GM19239 (cell line): Measurements from ENCODE around the gene MBP.

Source experiments
- DNase-seq: peaks from one replicate; pipeline ENCODE4 v3.0.0; 2011; ENCODE audit warnings: low spot score; ENCODE audit not compliant: insufficient read length
- FAIRE-seq: peaks from 2 replicates; lab custom pipeline; 2011; peaks lifted over from hg19 to GRCh38; lab: Jason Lieb, UNC

MBP gene

DNA sequence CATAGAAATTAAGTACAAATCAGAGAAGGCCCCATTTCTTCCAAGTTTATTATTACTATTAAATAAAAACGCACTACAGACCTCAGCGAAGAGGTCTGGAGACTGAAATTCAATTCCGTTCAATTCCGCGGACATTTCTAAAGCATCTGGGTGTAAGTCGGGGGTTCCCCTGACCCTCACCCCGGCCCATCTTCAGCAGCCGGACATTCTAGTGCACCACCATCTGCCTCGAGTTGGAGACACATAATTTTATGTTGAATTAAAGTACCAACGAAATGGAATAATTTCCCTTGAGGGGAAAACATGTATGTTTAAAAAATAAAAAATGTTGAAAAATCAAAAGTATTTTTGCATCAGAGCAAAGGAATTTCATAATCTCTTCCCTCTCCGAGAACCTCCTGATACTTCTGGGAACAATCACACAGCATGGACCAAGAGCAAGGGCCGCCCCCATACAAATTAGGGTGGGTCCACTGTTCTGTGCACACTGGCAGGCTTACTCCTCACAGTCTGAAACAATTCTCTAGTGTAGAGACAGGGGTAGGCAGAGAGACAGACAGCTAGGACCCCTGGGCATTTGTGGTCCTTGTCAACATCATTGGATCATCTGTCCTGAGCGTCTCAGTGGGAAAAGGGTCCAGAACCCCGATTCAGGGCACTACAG is 29.3 kb downstream of the MBP start:
- no peak for FAIRE-seq

DNA sequence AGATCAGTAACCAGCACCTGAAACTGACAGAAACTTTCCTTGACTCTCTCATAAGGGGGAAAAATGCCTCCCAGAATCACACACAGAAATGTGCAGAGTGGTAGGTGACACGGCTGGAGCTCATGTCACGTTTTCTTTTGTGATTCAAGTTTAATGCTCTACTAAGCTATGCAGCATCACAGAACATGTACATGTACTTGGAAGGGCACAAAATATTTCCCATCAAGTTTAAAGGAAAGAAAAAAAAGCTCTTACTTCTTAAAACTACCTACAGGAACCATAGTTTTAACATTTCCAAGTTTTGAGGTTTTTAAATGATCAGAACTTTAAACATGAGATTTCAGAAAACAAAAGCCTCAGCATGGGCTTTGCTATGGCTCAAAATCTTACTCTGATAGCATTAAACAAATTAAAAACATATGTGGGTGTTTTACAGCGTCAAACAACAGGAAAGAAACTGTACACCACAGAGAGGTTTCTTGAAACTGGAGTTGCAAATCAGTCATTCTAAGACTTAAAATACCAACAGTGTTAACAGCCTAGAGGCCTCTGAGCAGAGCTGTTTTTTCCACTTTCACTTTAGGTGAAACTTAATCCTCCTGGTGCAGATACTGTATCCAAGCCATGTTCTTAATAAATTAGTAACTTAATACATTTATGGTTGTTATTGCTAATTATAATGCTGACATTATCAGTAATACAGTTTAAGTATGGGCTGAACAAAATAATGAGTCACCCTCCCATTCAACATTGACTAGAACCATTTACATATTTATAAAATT is 30.1 kb downstream of the MBP start:
- peak; percentile 98 for FAIRE-seq
- peak; percentile 57 for DNase-seq

More for the DNA sequence above, 29.3 kb downstream of the MBP start:
- no peak for DNase-seq

DNA sequence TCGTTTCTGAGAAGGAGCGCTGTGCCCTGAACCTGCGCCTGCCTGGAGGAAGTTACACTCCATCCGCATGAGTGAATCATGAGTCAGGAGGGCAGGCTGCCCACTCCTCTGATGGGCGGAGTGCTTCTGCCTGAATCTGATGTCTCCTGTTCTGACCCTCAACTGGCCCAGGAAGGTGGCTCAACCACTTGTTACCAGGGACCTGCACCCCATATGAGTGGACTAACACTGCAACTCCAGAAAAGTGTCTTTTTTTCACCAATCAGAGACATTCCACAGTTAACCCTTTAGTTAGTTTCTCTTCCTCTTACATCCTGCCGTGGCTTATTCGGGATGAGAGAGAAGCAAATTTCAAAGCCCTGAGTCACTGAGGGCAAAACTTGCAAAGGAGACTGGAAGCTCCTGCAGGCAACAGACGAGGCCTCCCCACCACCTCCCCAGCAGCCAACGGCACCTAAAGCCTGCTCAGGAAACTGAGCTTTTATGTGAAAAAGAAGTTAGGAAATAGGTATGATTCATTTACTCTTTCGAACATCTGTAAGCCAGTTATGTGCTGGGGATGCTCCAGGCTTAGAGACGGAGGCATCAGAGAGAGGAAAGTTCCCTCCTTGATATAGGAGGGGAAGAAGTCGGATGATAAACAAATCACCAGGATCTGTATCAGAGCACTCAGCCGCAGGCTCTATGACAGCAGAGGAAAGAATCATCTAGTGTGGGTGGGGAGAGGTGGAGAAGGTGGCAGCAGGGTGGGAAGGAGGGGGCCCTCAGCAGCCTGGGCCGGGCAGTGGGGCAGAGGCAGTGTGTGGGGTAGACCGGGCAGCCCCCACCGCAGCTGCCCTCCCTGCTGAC is 30.9 kb downstream of the MBP start:
- DNase-seq (no peak), FAIRE-seq (no peak)

DNA sequence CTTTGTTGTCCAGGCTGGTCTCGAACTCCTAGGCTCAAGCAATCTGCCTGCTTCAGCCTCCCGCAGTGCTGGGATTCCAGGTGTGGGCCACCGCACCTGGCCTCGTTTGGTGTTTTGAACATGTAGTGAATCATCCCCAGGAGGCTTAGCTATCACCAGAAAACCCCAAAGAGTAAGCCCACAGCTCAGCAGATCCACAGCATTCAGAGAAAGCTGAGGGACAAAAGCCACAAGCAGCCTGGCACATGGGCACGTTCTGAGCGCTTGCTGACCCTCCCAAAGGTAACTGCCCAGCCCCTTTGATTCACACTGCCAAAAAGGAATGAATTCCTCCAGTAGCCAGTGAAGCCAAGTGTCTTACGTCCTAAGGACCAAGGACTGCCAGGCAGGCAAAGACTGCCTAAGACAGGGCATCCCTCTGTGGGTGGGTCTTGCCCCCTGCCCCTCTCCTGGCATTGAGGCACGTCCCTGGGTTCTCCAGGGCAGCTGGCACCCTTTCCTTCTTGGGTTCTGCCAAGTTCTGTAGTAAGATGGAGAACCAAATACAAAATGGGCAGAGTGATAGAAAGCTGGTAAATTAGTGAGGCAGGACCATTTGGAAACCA is 31.7 kb downstream of the MBP start:
- no peak for DNase-seq
- FAIRE-seq, result peak; percentile 72

DNA sequence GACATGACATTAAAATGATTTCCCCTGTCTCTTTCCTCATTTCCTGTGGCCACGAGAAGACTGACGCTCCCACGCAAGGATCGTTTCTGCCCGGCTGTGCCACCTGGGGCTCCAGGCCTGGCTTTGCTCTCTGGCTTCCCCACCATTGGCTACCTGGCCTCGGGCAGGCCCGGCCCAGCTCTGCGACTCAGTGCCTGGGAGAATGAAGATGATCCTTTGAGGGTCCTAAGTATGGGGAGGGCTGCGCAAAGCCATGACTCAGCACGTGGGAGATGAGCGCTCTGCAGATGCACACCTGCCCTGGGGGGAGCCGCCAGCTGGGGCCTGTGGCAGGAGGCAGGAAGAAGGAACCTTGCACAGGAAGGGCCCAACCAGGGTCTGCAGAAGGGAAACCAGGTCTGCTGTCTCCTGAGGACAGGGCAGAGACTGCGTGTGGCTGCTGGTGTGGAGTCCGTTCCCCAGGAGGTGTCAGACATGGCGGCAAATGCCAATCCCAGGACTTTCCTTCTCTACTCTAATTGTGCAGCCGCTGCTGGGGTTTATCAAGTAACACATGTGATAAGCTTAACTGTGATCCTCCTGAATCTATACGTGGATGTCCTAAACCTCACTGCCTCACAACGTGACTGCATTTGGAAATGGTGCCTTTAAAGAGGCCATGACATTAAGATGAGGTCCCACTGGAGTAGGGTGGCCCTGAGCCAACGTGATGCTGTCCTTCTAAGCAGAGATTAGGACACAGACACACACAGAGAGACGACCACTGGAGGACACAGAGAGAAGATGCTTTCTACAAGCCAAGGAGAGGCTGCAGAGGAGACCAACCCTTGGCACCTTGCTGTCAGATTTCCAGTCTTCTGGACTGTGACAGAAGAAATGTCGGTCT is 32.9 kb downstream of the MBP start:
- DNase-seq, result no peak
- FAIRE-seq, result peak; percentile 96

DNA sequence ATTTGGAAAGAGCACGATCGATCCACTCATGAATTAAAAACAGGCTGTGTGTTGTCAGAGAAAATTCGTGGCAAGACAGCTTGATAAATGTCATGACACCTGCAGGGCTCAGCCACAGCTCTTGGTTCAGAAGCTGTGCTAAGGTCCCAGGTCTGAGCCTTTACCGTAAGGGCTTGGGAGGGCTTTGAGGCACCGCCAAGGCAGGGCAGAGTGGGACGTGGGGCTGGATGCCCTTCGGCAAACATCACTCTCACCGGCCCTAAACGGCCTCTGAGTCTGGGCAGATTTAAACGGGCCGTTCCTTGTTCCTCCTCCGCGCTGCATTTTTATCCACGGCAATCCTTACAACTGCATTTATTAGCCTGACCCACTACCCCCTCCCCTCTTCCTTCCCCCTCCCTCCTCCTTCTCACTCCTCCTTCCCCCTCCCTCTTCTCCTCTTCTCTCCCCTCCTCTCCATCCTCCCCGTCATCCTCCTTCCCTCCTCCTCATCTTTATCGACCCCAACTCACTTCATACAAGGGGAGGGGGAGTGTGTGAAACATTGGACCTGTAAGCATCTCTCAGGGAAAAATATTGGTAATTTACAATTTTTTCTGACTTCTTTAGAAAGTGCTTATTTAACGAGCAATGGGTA is 33.9 kb downstream of the MBP start:
- DNase-seq, result no peak

DNA sequence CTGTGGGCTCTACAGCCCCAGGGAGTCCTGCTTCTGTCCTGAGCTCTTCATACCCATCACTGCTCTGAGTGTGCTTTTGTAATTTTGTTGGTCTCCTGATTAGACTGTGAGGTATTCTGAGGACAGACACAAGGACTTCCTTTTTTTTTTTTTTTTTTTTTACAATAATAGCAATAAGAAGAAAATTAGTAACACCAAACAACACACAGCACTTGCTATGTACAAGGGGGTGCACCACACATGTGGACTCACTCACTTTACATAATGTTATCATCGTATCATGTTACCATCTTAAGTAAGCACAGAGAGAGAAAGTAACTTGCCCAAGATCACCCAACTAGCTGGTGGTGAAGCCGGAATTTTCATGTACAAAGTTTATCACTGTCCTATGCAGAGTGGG is 34.6 kb downstream of the MBP start:
- FAIRE-seq, result no peak

More for the DNA sequence above, 33.9 kb downstream of the MBP start:
- FAIRE-seq, result peak; percentile 48

DNA sequence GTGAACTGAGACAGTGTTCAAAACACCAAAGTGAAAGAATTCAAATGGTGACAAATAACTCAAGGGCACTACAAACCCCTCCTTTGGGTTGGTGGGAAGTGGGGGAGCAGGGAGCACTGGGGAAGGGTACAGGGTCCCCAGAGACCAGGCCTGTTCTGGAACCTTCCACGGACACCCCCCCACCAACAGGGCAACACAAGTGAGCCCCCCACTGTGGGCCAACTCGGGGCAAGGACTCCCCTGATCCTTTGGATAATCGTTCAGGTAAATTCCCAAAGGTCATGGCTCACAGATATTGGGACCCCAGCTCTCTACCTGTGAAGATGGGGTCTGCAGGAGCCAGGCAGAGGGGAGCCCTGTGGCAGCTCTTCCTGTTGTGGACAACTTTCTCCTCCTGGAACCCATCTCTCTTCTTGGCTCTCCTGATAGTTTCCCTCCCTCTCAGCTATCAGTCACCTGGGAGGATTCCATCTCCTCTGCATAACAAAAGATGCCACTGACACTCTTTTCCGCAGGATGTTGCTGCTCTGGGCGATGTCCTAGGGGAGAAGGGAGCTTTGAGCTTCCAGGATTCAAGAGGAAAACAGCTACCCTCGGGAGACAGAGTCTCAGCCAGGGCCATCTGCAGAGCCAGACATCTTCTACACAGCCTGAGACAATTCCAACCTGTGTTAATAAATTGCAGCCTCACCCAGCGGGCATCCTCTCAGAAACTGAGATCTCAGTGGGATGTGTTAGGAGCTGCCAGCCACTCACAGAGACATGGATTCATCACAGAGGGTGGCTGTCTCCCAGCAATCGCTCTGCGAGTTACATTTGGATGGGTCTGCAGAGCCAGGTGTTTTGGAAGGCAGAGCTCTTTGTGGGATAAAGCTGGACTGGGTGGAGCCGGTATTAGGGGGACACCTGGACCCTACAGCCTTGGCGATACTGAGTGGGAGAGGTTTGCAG is 35.4 kb downstream of the MBP start:
- DNase-seq (no peak), FAIRE-seq (peak; percentile 11)

More for the DNA sequence above, 34.6 kb downstream of the MBP start:
- DNase-seq, result no peak

DNA sequence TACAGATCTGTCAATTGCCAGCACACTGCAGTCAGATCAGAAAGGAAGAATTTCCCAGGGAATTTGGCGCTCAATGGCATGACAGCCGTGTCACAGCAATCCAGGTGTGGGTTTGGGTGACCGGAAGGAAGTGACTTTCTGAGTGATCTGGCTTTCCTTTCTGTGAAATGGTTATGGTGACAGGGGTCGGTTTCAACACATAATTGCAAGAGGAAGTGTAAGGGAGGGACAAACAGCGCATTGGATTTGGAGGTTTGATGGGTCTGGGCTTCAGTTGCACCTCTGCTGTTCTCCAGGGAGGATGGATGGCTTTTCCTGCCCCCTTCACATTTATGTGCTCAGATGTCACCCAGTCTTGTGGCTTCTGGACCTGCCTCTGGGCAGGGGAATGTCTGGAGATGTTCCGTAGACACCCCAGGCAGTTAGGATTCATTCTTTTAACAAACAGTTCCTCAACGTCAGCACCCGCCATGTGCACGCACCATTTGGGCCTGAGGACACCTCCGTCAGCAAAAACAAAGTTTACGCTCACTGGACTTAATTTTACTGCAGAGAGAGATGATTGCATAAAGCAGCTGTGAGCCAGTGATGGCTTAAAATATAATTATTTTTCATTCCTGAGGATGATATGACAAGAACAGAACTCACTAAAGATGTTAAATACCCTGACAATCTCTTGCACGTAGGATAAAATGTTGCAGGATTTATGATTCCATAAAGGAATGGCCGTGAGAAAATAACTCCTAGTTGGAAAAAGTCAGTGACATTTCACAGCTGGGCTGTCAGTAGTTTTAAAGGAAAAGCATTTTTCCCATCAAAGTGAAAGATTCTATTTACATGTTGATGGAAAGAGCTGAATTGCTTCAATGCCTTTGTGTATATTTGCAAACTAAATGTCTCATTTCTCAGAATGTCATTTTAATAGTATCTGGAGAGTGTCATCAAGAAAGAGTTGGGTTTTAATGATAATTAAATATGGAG is 36.9 kb downstream of the MBP start:
- FAIRE-seq (no peak), DNase-seq (no peak)

DNA sequence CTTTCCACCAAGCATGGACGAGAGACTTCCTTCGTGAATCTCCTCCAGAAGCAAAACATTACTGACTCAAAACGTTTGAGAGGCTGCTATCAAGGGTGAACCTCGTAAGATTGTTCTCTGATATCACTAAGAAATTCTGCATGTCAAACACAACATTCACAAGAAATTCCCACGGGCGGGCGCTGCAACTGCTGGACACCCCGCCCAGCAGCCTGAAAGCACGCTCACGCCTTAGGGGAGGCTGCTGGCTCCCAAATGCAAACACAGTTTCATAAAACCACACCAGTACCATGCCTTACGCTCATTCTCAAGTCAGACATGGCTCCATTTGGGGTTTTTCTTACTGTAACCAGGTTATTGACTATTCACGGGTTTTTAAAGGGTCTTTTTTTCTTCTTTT is 39.0 kb downstream of the MBP start:
- FAIRE-seq (no peak), DNase-seq (no peak)

DNA sequence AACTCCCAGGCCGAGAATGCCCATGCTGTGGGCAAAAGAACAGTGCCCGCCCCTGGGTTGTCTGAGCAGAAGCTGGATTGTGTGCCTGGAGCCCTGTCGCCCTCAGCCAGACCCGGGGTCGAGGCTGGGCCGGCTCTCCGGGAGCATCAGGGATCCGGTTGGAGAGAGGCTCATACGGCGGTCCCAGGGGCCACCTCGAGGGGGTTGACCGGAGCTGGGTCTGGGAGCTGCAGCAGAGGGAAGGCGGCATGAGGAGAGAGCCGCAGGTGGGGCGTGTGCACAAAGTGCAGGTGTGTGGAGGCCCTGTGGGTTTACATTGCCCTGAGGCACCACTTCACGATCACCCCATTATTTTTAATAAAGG is 39.5 kb downstream of the MBP start:
- FAIRE-seq (no peak), DNase-seq (no peak)

DNA sequence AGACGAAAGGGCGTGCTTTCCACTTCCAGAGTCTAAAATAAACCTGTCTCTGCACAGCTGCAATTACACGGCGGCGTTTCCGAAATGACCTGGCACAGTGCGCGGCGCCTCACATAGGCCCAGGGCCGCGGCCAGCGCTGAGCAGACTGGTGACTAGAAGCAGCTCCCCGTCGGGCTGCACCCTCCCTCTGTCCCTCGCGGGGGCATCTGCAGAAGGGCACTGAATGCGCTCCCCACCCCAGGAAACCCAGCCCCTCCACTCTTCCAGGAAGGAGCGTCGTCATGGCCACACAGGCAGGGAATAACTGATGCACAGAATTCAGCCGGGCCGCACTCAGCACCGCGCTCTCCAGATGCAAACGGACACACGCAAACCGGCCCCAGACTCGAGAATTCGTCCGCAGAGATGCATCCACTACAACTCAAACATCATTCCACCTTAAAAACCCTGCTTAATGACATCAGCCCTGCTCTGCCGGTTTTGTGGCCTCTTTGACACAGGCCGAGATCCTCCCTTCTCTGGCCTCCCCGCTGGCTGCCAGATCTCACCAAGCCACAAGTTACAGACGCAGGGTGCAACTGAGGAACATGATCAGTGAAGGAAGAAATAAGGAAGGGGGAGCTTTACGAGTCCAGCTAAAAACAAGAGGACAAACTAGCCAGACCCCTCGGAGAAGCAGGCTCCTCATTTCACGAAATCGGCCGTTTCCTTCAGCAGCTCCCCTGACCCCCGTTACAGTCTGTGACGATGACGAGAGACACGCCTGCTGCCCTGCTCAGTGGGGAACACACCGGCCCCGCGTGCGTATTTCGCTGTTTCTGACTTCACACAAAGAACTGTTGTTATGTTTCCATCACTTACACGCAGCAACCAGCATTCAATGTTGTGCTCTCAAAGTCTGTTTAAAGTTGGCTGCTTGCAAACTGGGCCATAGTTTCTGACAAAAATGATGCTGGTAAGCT is 40.2 kb downstream of the MBP start:
- no peak for FAIRE-seq
- DNase-seq, result no peak

DNA sequence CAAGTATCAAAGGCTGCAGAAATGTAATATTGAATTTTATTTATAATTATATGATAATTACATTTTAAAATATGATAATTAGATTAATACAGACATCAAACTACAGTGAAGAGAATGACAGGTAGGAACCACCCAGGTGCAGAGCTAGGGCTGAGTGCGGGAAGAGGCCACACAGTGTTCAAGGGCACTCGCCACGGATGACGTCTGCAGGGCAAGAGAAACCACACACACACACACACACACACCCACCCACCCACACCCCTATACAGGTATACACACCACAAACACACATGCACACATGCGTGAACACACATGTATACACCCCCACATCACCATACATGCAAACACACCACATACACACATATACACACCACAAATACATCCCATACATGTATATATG is 41.2 kb downstream of the MBP start:
- no peak for DNase-seq
- FAIRE-seq, result no peak

DNA sequence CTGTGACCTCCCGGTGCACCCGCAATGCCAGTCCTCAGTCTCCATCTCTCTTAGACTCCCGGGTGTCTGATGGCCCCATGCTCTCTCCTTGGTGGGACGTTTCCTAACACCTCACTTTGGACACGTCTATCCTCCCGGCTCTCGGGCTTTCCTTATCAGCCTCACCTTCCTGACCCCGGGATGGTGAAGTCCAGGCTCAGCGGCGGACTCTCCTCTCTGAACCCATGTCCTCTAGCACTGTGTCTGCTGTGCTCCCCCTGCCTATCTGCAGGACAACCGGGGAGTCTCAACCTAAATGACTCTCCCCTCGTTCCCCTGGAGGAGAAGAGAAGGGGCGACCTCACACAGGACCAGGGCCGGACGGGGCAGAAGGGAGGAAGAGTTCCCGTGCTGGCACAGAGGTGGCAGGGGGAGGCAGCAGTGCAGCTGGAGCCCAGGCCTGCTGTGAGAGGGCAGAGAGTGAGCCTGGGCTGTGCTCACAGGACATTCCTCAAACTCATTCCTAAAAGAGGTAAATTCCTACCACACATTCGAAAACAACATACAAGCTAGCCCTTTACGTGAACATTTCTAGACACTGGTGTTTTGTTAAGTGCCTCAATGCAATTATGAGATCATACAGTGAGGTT is 41.9 kb downstream of the MBP start:
- no peak for DNase-seq
- no peak for FAIRE-seq

DNA sequence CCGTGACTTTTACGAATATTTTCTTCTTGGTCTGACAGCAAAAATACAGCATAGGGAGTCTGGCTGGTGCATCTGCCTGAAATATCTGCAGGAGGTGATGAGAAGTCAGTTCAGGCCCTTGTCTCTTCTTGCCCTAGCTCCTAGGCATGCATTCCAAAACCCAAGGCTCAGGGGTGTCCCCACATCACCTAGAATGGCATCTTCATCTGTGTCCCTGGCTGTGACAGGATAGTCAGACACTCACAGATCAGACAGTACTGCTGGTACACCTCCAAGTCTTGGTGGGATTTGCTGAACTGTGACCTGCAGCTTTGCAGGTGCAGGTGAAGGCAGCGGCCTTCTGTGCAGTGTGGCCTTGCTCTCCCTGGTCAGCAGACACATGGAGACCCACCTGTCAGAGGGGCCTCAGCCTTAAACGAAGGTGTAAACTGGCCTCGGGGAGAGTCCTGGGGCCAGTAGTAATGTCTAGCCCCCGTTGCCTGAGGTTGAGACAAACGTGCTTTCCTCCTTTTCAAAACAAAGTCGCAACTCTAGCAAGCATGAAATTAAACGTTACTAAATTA is 42.8 kb downstream of the MBP start:
- no peak for FAIRE-seq
- DNase-seq, result no peak
